Skin epidermis (tissue), 12 donors: ENCODE data around the gene DIP2C.
"Not testable (repeated sequence)": the region's sequence is repeated elsewhere in the genome, so short reads cannot be mapped to it uniquely, and the experiment has no call there.

Experiments used
- H3K27ac ChIP-seq, 21 experiments: fragments of 200-600 bp; sonication (generic) in 11 of 21; one replicate each; pipeline ENCODE4 v1.5.0; 2020; ENCODE audit warnings: mild to moderate bottlenecking in 3 of 21, inconsistent platforms in 2 of 21, moderate library complexity in 2 of 21
- H3K4me3 ChIP-seq, 7 experiments: fragments of 200-600 bp; sonication (generic) in 2 of 7; one replicate each; pipeline ENCODE4 v1.5.0; 2020; ENCODE audit warnings: inconsistent platforms in 2 of 7, mild to moderate bottlenecking in 2 of 7, moderate library complexity in 1 of 7

DIP2C gene

DNA sequence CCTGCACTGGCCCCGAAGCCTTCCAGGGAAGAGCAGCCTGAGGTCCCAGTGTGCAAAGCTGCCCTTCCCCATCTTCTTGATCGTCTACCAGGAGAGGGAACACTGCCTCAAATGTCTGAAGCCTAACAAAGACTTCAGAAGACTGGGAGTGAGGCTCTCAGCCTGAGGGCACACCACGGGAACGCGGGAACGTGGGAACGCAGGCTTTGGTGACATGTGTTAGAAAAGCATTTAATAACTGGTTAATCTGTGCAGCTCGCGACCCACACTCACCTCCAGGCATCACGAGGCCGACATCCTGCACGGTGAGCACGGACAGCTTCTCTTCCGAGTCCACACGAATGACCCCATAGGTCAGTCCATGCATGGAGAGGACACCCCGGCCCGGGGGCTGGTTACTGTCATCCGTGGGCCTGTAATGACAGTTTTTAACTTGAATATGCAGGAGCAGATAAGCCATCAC, 320.2 kb downstream of the DIP2C start:
- no peak overlapping the region for H3K4me3 ChIP-seq
- H3K27ac ChIP-seq: peak overlapping the region in 6 of 21 experiments; percentile 19 to 60 (median 45)

GRCh38 chr10:368579-369220, 320.8 kb downstream of the DIP2C start:
- peak overlapping the region in 1 of 21 experiments; percentile 57 for H3K27ac ChIP-seq
- H3K4me3 ChIP-seq: no peak overlapping the region

DNA sequence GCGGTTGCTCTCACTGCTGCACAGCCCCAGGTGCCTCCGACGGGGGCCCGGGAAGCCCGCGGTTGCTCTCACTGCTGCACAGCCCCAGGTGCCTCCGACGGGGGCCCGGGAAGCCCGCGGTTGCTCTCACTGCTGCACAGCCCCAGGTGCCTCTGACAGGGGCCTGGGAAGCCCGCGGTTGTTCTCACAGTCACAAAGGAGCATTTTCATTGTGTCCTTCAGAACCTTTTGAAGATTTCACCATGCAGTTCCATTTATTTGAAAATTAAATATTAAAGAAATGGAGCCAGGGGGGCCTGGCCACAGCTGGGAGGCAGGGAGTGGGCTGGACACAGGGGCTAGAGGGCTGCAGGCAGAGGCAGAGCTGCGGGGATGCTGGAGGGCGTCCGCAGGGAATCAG, 321.4 kb downstream of the DIP2C start:
- H3K27ac ChIP-seq: not testable (repeated sequence)

GRCh38 chr10:367636-368035, 321.8 kb downstream of the DIP2C start:
- no peak overlapping the region for H3K27ac ChIP-seq
- no peak overlapping the region for H3K4me3 ChIP-seq

More for the DNA sequence above, 321.4 kb downstream of the DIP2C start:
- not testable (repeated sequence) for H3K4me3 ChIP-seq

GRCh38 chr10:366186-366585, 323.3 kb downstream of the DIP2C start:
- Histone ChIP-seq H3K27ac (no peak overlapping the region), H3K4me3 (no peak overlapping the region)

DNA sequence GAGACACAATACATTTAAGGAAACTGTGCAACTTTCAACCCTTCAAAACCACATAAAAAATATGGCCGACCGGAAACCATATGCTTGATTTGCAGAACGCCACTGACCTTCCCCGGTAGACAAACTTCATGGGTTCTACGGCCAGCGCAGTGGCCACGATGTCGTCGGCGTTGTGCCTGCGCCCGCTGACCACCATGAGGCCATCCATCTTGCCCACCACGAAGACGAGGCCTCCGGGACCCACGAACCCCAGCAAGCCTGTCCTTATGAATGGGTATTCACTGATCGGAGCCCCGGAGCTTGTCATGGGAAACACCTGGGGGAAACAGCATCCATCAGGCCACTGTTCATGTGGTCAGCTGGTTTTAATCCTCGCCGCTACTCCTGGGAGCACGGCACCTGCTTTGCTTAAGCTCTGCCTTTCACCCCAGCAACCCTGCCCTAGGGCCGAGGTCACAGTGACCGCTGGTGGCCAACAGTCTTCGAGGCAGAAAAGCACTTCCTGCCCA, 325.1 kb downstream of the DIP2C start:
- Histone ChIP-seq H3K4me3 (no peak overlapping the region), H3K27ac (no peak overlapping the region)

GRCh38 chr10:363152-363551, 326.3 kb downstream of the DIP2C start:
- no peak overlapping the region for H3K4me3 ChIP-seq

DNA sequence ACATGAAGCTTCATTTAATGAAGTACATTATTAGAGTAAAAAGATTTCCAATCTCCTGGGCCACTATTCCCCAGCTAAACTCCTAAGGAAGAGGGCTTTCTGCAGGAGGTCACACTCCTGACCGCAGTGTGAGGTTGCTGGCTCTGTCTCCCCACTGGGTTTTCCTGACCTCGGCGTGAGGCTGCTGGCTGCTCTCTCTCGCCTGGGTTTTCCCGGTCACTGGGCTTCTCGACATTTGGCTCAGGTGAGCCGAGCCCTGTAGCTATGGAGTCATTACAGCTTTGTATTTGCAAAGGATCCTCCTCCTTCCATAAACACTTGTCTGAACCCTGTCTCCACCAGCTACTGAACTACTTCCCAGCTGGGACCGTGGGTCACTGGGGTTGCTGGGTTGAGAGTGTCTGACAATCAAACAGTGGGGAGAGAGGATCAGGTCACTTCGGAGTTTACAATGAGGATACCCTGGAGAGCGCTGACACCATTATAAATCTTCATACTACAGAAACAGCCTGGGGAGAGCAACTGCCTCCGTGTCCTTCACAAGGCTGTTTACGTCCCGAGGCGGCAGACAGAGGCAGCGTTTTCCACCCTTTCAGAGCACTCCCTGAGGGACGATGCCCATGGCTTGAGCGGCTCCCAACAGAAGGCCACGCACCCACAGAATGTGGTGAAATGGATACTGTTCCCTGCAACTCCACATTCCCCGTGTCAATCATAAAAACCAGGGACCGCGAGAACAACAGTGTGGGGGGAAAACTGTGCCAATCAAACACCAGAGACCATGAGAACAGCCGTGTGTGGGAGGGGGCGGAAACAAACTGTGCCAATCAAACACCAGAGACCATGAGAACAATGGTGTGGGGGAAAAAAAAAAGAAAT, 328.0 kb downstream of the DIP2C start:
- H3K27ac ChIP-seq: no peak overlapping the region
- H3K4me3 ChIP-seq: no peak overlapping the region

More at GRCh38 chr10:363152-363551, 326.3 kb downstream of the DIP2C start:
- no peak overlapping the region for H3K27ac ChIP-seq

DNA sequence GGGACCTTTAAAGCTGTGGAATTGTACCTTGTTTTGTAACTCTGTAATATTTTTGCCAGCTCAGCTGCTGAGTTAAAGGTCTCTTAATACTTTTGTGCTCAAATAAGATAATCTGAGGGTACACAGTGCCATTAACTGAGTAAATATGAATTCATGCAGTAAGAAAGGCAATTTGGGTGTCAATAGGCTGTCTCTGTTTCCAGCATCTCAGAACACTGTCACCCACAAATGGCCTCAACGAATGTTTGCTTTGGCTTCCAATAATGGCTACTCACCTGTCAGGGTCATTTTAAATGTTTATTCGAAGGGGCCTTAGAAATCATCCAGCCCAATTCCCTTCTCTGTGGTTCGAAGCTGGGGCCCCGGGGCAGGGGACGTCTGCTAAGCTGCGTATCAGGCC, 328.8 kb downstream of the DIP2C start:
- no peak overlapping the region for H3K27ac ChIP-seq
- no peak overlapping the region for H3K4me3 ChIP-seq

- H3K4me3 ChIP-seq: no peak overlapping the region
- H3K27ac ChIP-seq: no peak overlapping the region
These were observed 329.7 kb downstream of the DIP2C start for GRCh38 chr10:359762-360161.

- H3K4me3 ChIP-seq: no peak overlapping the region
- no peak overlapping the region for H3K27ac ChIP-seq
These were observed 330.4 kb downstream of the DIP2C start for GRCh38 chr10:359093-359492.

DNA sequence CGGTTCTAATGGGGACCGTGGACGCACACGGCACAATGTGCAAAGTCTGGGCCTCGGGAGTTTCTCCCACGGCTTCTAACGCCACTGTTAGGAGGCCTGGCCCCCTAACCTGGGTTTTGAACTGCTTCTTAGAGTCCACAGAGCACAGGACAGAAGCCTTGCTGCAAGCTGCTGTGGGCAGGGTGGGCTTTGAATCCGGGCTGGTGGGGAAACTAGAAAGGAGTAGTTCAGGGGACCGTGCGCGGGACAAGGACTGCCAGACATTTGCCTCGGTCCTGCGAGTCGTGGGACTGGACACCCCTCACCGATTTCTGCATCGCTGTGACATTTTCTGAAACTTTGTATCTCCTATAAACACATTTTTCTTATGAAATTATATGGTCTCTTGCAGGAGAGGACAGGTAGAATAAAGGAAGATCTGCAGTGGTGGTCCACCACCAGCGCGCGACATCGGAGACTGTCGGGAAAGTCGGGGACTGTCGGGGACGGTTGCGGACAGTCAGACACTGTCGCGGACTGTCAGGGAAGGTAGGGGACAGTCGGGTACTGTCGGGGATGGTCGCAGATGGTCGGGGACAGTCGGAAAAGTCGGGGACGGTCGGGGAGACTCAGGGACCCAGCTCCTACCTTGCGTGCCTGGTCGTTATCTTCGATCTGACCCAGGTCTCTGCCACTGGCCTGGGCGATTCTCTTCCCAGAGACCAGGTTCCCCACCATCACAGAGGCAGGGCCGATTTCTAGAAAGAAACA, 332.1 kb downstream of the DIP2C start:
- H3K27ac ChIP-seq: no peak overlapping the region

DNA sequence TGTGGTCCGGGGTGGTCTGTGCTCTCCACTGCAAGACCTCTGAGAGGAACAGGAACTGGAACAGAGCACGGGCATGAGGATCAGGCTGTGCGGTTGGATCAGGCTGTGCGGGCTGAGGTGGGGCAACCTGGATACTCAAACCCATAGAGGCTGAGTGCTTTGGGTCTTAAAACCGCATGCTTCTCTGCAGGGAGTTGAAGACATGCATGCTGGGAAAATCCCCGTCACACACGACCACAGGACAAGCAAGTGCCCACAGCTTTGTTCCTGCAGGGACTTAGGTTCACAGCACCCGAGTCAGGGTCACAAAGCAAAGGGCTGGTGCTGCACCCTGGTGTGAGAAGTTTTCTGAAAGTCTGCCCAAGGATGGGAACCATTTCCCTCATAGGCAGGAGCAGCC, 333.0 kb downstream of the DIP2C start:
- Histone ChIP-seq H3K4me3 (no peak overlapping the region), H3K27ac (no peak overlapping the region)

More for the DNA sequence above, 332.1 kb downstream of the DIP2C start:
- H3K4me3 ChIP-seq: no peak overlapping the region

DNA sequence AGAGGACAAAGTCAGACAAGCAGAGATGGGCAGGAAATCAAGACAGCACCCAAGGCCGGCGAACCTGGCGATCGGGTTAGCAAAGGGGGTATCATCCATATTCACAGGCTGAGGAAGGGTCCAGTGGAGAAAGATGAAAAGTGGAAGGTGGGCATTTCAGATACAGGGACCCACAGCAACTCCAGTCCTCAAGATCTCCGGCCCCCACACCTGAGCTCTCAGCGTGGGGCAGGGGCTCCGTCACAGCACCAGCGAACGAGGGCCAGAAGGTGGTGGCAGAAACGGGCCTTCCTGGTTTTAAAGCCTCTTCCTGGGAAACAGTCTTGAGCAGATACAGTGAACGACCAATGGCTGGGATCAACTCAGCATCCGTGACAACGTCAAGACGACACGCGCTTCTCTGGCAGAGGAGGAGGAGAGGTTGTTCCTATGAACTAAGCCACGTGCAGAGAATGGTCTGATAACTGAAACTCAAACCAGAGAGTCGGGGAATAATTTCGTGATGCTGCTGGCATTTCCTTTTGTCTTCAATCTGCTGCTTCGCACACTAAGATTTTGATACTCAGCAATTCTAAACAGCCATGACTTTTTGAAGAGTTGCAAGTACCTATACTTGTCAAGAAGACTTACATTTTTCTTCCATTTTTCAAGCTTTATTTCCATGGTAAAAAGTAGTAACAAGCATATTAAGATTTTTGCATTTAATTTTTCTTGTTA, 334.4 kb downstream of the DIP2C start:
- H3K4me3 ChIP-seq: no peak overlapping the region
- H3K27ac ChIP-seq: no peak overlapping the region

- Histone ChIP-seq H3K4me3 (no peak overlapping the region), H3K27ac (no peak overlapping the region)
These were observed 336.8 kb downstream of the DIP2C start for GRCh38 chr10:352476-353235.

GRCh38 chr10:351770-352334, 337.6 kb downstream of the DIP2C start:
- H3K4me3 ChIP-seq: no peak overlapping the region
- H3K27ac ChIP-seq: no peak overlapping the region

- Histone ChIP-seq H3K27ac (no peak overlapping the region), H3K4me3 (no peak overlapping the region)
These were observed 338.4 kb downstream of the DIP2C start for GRCh38 chr10:350981-351501.

GRCh38 chr10:349081-349480, 340.4 kb downstream of the DIP2C start:
- no peak overlapping the region for H3K27ac ChIP-seq
- H3K4me3 ChIP-seq: no peak overlapping the region
